Activated naive CD4-positive, alpha-beta T cell treated with Interleukin-2 at 50 U/mL for 16 hours (primary cell): ENCODE results near the gene PPBP.

Experiments used
- DNase-seq: peaks from one replicate; pipeline ENCODE4 v3.0.0-alpha.2; 2020

PPBP gene, protein sequence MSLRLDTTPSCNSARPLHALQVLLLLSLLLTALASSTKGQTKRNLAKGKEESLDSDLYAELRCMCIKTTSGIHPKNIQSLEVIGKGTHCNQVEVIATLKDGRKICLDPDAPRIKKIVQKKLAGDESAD

DNA sequence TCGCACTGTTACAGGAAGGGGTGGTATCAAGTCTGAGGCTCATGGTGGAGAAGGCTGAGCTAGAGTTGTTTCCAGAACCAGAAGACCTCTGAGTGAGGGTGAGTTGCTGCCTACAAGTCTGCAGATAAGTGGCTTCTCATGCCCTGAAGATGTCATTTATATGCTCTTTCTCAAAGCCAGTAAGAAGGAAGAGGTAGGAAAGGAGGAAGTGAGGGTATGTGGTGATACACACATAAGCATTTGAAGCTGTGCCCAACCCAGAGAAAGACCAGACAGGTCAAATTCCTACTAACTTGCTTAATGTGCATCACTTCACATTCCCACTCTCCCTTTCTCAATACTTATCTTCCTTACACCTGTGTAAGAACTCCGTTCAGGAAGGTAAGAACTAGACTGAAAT is at the start of gene PPBP:
Gene PPBP, minus strand, starts transcription at position 130 of the 400 bp plus-strand sequence. Its CDS starts 87 bp downstream, at position 43.
- no peak for DNase-seq

DNA sequence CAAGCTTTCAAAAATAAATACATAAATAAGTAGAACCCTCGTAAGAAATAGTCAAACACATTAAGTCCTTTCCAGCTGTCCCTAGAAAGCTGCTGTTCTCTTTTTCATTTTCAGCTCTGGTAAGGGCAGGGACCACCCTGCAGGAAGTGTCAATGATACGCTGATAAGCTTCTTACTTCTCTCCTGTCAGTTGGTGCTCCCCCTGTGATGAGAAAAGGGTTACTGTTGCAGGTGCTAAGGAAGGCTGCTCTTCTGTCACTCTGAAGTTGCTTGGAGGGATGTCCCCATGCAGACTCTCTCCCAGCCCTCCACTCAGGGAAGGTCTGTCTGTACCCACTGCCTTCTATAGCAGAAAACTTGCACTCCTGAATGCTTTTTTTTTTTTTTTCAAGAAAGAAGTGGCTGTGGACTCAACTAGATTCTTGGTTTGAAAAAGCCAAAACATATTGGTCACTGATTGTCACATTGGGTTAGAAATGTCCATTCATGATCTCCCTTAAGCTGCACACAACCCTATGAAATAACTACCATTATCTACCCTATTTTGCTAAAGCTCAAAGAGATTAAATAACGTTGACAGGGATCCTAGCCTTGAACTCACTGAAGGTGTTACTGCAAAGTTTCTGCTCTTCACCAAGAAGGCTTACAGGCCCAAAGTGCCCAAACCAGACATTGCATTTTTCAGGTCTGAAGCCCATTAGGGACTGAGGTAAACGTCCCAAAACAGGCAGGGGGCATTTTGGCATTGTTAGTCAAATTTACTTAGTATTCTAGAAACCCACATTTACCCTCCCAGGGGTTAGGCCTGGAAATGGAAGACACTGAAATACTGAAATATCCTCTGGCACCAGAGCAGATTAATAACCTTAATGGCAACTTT is 49.3 kb upstream of the PPBP start:
- DNase-seq = no peak

DNA sequence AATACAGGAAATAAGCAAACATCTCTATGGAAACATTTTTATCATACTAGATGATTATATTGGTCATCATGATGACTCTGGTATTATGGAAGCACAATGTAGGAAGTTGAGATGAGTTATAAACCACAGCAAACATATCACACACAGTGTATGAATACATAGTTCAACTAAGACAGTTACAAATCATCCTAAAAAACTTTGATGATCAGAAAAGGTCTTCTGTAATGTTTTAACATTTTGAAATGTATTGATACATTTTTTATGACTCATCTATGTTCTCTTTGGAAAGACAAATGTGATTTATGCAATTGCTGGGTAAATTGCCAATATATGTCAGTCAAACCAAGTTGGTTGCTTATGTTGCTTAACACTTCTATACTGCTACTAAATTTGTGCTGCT is 45.7 kb upstream of the PPBP start:
- DNase-seq = no peak

DNA sequence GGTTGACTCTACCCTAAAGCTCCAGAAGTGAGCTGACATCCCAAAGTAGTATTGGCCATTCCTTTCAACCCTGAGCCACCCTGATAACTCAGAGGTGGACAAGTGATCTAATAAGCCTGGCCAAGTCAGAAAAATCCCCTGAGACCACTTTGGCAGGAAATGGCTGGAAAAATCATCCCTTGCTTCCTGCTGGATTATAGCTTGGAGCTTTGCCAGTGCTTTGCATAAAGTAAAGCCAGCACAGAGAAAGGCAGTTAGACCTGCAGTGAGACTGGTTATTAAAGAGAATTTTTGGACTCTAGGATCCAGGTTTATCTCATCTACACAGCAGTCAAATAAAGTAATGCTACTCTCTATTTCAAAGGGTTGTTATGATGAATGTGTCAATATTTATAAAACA is 44.1 kb upstream of the PPBP start:
- DNase-seq = no peak

DNA sequence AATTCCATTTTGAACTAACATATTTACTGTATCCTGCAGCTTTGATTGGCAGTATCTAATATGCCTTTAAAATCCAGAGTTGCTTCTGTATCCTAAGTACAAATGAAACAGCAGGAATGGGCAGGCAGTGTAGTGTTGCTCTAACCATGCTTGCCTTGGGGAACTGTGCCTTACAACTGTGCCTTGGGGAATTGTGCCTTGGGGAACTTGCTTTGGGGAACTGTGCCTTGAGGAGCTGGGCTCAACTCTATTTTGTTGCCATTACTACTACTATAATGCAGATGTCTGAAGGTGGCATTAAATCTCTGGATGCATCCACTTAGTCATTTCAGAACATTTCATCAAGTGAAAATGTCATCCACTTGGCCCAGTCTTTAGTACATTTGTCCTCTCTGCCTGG is 43.6 kb upstream of the PPBP start:
- no peak for DNase-seq

DNA sequence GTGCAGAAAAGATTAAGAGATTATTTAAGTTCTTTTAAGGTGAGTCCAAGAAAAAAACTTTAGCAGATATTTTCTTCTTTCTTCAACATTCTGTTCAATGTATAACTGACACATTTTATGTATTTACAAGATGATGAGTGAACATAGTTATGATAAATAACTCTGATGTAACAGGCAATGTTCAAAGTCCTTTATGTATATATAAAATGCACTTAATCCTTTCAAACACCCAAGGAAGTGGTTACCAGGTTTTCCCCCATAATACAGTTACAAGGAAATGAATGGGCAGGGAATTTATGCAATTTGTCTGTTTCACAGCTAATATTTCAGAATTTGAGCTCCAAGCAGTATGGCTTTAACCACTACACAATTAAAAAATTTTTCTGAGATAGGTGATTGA is 42.3 kb upstream of the PPBP start:
- no peak for DNase-seq

DNA sequence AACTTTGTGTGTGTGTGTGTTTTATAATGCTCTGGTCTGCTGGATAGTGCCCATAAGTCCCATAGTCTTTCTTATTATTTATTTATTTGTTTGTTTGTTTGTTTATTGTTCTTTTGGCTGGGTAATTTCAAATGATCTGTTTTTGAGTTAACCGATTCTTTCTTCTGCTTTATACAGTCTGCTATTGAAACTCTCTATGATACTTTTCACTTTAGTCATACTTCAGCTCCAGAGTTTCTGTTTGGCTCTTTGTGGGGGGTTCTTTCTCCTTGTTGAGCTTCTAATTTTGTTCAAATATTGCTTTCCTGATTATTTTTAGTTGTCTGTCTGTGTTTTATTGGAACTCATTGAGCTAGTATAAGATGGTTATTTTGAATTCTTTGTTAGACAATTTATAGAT is 40.5 kb upstream of the PPBP start:
- DNase-seq = no peak

DNA sequence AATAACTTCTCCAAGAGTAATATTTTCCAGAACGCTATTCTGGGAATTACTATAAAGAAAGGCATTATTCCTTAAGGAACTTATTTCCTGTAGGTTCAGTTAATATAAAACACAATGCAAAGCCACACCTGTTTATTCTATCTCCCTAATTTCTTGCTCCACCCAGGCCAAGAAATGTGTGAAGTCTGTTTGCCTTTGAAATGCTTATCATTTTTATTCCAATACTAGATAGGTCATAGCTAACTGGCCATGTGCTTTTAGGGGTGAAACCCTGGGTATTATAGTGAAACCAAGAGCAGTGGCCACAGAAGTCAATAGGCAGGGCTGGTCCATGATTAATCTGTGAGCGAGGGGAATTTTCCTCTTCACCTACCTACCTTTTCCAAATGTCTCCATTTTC is 35.7 kb upstream of the PPBP start:
- no peak for DNase-seq

DNA sequence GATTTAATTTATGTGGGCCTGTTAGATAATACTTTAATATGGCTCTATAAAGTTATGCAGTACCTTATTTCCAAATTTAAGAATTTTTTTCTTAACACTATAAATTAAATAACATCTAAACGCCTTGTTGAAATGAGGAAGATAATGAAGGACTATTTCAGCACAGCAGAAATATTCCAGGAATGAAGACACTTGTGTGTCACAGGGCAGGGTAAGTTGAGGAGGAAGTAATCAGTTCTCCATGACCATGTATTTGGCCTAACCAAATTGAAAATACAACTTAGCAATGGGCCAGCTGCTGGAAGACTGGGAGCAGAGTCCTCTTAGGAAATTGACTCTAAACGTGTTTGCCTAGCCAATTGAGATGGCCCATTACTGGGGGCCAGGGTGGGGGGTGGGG is 33.6 kb upstream of the PPBP start:
- no peak for DNase-seq

DNA sequence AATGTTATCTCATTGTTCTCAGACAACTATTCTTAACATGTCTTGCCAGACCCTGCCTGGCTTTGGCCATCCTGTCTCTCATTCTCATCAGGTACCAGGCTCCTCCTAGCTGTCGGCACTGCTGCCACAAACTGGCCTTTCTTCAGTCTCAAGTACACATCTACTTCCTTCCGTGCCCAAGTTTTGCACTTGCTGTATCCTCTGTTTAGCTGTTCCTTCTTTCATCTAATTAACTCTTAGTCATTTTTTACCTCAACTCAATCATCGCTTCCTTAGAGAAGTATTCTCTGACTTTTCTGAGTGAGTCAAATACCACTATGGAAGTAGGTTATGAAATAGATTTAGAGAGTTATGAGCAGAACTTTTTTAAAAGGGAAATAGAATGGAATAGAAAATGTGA is 30.8 kb upstream of the PPBP start:
- DNase-seq = no peak

DNA sequence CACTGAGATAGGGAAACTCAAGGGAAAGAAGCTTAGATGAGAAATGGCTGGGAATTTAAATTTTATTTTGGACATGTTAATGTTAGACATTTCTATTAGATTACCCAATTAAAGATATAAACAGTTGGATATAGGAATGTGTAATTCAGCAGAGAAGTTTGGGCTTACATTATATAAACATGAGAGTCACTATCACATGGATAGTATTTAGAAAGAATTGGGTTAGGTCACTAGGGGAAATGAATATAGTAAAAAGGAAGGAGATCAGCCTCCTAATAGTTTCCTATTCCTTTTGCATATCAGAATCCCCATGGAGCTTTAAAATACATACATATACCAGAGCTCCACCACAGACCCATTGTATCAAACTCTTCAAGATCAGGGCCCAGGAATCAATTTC is 30.1 kb upstream of the PPBP start:
- no peak for DNase-seq

DNA sequence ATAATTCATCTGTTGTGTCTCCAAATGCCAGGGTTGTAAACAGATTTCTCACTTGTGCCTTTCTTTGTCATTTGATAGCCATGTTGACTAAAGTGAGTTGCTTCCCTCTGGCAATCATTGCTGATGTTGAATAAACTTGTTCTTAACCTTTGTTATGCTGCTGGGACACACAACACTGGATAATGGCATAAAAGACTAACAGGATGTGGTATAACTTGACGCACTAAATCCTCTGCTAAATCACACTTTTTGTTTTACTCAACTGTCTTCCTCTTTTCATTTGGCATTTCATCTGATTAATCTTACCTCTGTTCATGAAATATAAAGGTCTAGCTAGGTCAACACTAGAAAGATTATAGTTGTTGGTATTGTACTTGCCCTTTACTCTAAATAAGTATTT is 28.1 kb upstream of the PPBP start:
- no peak for DNase-seq

DNA sequence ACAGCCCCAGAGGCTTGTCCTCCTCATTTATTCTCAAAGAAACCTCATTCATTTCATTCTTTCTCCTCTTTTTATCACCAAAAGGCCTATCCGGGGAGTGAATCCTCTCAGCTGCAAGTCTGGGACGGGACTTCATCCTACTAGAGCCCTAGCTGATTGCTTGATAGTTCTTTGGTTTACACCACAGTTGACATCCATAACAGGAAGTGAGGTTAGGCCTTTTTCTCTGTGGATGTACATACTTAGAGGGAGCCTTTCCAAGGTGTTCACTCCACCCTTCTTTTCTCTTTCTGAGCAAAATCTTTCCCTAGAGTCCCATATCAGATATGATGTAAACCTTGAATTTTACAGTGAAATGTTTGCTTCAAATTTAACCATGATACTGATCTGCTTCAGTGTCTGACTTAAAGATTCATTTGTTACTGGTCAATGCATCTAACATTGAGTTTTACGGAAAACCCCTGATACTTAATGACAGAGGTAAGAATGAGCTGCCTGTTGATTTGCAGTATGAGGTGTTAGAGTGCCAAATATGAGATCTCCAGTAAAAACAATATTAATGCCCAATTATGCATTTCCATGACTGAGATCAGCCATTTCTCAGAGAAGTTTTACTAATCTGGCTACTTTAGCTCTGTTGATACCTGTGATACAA is 27.3 kb upstream of the PPBP start:
- DNase-seq = no peak

DNA sequence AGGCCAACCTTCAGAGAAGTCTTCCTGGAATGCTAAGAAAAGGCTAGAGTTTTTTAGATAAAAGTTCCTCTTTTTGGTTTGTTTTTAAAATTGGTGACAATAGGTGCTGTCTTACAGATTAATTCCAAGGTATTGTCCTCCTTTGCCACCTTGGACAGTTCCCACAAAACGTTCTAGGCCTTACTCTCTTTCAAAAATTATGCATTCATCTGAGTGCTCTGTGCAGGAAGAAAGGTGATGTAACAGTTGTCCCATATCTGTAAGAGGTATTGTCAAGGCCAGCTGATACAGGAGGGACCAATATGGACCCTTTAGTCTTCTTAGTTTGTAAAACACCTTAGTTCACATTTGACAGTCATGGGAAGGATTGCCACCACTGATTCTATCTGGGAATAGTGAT is 26.3 kb upstream of the PPBP start:
- DNase-seq = no peak

DNA sequence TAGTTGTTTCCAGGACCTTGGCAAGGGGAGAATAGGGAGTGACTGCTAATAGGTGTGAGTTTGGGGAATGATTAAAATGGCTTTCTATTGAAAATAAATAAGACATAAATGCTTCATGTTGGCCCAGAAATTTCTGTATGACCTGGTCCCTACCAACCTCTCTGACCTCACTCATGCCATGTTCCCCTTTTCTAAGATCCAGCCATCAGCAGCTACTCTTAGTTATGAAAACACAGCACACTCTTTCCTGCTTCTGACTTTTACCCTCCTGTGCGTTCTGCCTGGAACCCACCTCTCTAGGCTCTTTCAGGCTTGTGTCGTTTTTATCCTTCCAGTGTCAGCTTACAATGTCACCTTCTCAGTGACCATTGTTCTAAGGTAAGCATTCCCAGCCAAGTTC is 25.3 kb upstream of the PPBP start:
- DNase-seq = no peak

DNA sequence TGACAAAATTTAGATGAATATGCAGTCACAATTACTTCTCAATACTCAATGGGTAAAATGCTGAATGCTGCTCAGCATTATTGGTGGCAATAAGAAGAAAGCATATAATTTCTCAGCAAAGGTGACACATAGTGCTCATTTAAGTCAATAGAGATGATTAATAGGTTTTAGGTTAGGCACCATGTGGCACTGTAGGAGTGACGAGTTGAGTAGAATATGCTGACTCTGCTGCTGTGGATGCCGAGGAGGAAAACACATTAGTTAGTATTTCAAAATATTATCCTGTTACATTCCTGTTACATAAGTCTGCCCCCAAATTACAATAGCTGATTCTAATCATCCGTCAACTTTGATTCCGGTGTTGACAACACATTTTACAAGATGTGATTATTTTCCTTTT is 24.1 kb upstream of the PPBP start:
- no peak for DNase-seq

DNA sequence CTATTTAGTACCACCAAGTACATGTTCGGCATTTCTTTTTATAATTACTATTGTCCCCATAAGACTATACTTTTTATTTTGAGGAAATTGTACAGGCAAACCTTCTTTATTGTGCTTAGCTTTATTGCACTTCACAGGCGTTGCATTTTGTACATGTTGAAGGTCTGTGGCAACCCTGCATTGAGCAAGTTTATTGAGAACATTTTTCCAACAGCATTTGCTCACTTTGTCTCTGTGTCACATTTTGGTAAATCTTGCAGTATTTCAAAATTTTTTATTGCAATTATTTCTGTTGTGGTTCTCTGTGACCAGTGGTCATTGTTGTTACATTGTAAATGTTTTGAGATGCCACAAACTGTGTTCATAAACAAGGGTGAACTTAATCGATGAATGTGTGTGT is 21.3 kb upstream of the PPBP start:
- DNase-seq = no peak

DNA sequence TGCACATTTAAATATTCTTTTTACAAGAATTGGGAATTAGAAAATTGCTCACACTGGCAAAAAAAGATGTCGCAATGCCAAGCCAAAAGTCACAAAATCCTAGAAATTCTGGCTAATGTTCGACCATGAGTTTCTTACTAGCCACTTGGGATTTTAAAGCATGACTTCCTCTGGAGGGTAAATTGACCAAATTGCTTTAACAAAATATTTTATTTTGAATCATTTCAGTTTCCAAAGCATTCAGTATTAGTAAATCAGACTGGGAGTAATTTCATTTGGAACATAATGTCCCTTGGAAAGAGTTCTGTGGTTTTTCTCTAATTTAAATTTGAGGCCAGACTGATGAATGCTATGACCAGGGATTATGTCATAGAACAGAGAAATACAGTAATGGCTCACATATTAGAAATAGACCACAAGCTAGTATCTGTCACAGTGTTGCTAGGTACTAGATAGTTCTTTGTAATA is 18.1 kb upstream of the PPBP start:
- no peak for DNase-seq

DNA sequence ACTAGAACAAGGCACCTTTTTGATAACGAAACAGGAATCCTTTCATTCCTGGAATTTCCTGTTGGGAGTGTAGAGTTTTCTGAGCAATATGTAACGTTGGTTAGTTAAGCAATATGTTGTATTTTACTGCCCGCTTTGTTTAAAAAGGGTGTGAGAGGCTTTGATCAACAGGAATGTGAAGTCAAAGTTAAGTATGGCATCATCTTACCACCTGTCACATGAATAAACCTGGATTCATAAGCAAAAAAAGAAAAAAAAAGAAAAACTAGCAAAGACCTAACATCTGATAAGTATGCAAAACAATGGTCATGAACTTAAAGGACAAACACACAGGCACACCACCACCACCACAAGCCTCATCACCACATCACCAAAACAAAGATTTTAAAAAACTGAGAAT is 17.5 kb upstream of the PPBP start:
- no peak for DNase-seq

DNA sequence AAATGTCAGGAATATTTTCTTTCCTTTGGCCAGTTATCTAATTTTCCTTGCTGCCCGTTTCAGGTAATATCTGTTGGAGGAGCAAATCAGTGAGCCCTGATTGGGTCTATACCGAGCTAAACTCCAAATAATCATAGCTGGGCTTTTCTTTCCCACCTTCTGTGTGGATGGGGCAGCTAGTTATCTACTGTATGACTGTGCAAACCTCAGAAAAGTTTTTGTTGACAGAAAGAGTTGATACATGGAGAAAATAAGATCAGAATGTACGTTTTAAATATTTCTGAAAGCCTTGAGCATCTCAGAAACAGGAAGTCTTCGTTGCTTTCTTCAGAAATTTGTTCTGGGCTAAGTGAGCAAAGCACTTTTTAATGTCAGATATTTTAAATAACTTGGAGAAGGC is 16.7 kb upstream of the PPBP start:
- no peak for DNase-seq

DNA sequence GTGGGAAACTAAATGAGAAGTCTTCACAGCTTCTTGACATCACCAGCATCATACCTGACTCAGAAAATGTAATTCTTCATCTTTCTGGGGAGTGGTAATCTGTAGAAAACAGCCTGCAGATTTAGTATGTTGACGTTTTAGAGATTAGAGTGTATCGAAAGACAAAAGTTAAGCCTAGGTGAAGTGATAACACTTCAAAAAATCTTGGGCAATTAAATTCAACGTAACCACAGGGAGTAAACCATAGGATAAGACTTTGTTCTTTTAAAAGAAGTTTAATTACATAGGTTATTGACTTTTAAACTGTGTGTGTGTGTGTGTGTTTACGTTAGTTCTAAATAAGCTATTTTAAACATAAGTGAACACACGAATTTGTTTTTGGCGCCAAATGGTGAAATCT is 12.3 kb upstream of the PPBP start:
- DNase-seq = no peak

DNA sequence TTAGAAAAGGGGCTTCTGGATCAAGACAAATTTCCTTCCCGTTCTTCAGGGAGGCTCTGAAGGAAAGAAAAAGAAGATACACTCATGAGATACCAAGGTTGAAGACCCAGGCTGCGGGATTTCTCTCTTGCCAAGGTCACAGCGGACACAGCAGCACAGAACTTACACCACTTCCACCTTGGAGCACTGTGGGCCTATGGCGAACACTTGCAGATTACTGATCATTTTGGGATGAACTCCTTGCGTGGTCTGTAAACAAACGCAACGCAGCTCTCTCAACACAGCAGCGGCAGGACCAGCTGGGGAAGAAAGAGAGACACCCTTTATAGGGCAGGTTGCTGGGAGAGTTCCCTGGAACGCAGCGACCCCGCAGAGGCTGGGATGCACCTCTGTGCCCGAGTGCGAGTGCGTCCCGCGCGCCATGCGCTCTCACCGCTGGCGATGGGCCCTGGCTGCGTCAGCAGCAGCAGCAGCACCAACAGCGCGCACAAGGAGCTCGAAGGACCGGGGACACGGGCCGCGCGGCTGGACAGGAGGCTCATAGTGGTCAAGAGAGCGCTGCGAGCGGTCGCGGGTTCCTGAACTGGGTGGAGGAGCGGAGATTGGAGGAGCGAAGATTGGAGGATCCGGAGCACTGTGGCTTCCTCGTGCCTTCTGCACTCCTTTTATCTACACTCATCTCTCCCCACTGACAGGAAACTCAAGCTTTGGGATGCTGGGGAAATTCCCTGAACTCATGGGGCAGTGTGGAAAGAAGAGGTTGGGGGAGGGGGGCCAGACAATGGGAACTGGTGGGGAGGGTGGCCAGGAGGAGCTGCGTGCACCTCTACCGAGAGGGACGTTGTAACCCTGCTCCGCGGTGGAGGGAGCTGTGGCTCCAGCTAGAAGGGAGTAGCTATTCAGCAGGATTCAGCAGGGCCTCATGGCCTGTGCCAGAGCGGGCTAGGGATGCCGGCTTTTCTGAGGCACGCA is 10.3 kb upstream of the PPBP start, which contains the start of gene CXCL5:
Gene CXCL5, minus strand, starts transcription at position 638 of the 972 bp plus-strand sequence. Its CDS starts 96 bp downstream, at position 542.
- DNase-seq = no peak

DNA sequence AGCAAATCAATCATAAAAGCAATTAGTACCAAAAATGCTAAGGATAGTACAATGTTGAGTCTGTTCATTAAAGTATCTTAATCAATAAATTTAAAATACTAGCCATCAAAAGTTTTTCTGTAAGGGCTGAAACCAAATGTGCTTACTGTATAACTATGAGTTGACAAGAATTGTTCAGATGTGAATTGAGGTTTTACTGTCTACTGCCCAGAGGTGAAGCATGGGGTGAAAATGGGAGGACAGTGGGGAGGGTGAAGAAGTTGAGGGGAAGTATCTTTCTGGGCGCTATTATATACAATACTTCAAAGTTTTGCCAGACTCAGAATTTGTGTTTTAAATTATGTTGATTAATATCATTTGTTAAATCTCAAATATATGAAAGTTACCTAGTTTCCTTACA is 4.1 kb upstream of the PPBP start:
- DNase-seq = no peak
